Heart left ventricle (tissue), 13 donors: ENCODE results near the gene CCT3.
"Not testable (repeated sequence)": the region's sequence is repeated elsewhere in the genome, so short reads cannot be mapped to it uniquely, and the experiment has no call there.

Source experiments
- POLR2A ChIP-seq, 2 donors: fragments of 450-650 bp; IDR thresholded peaks; one replicate each; pipeline ENCODE4 v1.6.1; 2017; ENCODE audit warnings: antibody characterized with exemption in 2 of 2, mild to moderate bottlenecking in 2 of 2, moderate library complexity in 2 of 2
- TF ChIP-seq, protein P1 (sequence below), 12 donors: fragments of 200-600 bp; sonication (generic) in 4 of 12; IDR thresholded peaks; one replicate each; pipeline versions ENCODE4 v1.5.0 to v1.8.0; 2018 to 2022; ENCODE audit warnings: antibody characterized with exemption in 12 of 12, mild to moderate bottlenecking in 5 of 12
- donor health status: ischemic (EF 13 %, LVEDD 7.1; RV severe dilation, severe dysfunction).
- donor health status: DM: no; HTN: yes; CAD: no.
- donor health status: DM: no; HTN: no; CAD: no.
- donor health status: ischemic (EF 25% LVEDD 6.9; RV normal size, moderate dysfunction).
- donor health status: ischemic (EF 25% LVEDD 5.7; RV mildly dilated, moderate dysfunction).
- donor health status: ischemic (EF 35%, LVEDD 5.7; RV mildly dilated, moderate dysfunction).
- donor health status: nonischemic (EF 11% LVEDD 7.7; RV severe dilation, severe dysfunction).
- donor health status: DM: yes; HTN: yes; CAD: no.
- donor health status: PGD.
- donor health status: ischemic (EF 29% LVEDD 5.4; RV normal size, mild dysfunction).
- donor health status: nonischemic (EF 23%, LVEDD 6.1; RV moderate dilation, normal function).

DNA sequence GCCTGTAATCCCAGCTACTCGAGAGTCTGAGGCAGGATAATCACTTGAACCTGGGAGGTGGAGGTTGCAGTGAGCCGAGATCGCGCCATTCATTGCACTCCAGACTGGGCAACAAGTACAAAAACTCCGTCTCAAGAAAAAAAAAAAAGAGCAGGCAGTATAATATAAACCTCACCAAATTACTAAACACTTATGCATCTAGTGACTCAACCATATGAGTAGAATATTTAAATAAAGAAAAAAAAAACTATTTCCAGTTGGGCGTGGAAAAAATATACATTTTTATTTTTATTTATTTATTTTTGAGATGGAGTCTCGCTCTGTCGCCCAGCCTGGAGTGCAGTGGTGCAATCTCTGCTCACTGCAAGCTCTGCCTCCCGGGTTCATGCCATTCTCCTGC is 14.9 kb downstream of the CCT3 start:
- not testable (repeated sequence) for TF ChIP-seq POLR2A (IDR thresholded peaks at IDR 0.05)
- TF ChIP-seq, protein P1, sequence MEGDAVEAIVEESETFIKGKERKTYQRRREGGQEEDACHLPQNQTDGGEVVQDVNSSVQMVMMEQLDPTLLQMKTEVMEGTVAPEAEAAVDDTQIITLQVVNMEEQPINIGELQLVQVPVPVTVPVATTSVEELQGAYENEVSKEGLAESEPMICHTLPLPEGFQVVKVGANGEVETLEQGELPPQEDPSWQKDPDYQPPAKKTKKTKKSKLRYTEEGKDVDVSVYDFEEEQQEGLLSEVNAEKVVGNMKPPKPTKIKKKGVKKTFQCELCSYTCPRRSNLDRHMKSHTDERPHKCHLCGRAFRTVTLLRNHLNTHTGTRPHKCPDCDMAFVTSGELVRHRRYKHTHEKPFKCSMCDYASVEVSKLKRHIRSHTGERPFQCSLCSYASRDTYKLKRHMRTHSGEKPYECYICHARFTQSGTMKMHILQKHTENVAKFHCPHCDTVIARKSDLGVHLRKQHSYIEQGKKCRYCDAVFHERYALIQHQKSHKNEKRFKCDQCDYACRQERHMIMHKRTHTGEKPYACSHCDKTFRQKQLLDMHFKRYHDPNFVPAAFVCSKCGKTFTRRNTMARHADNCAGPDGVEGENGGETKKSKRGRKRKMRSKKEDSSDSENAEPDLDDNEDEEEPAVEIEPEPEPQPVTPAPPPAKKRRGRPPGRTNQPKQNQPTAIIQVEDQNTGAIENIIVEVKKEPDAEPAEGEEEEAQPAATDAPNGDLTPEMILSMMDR (IDR thresholded peaks at IDR 0.05), result not testable (repeated sequence)
